Ovary (tissue), 3 donors: ENCODE measurements around the gene ROBO1.

ENCODE experiments used
- CTCF ChIP-seq, 3 donors: fragments of 450-650 bp in 2 of 3; fragments of 200-600 bp in 1 of 3; IDR thresholded peaks; one replicate each; pipeline versions ENCODE4 v1.5.1 to v1.8.0; 2016 to 2022; ENCODE audit warnings: antibody characterized with exemption in 3 of 3, mild to moderate bottlenecking in 1 of 3
- EP300 ChIP-seq: sonication (generic); formaldehyde crosslinking; IDR thresholded peaks from one replicate; pipeline ENCODE4 v1.6.1; 2017; ENCODE audit warnings: antibody characterized with exemption
- POLR2A ChIP-seq: fragments of 450-650 bp; IDR thresholded peaks from one replicate; pipeline ENCODE4 v1.6.1; 2017; ENCODE audit warnings: antibody characterized with exemption, mild to moderate bottlenecking, moderate library complexity
- donor health status: DM: no; HTN: no; CAD: no.

- TF ChIP-seq CTCF (IDR thresholded peaks at IDR 0.05) (no peak), POLR2A (no peak), EP300 (no peak)
Observed at GRCh38 chr3:79587150-79587549, 180.6 kb downstream of the ROBO1 start.
